HG02884 (cell line): ENCODE results near the gene TAS2R42.

ENCODE experiments used
- ATAC-seq: cut with Tn5 transposase; IDR thresholded peaks from one replicate; pipeline ENCODE4 v1.9.1; 2021; ENCODE audit warnings: mild to moderate bottlenecking, moderate library complexity; ENCODE audit not compliant: unreplicated experiment

The TAS2R42 gene, protein sequence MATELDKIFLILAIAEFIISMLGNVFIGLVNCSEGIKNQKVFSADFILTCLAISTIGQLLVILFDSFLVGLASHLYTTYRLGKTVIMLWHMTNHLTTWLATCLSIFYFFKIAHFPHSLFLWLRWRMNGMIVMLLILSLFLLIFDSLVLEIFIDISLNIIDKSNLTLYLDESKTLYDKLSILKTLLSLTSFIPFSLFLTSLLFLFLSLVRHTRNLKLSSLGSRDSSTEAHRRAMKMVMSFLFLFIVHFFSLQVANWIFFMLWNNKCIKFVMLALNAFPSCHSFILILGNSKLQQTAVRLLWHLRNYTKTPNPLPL

DNA sequence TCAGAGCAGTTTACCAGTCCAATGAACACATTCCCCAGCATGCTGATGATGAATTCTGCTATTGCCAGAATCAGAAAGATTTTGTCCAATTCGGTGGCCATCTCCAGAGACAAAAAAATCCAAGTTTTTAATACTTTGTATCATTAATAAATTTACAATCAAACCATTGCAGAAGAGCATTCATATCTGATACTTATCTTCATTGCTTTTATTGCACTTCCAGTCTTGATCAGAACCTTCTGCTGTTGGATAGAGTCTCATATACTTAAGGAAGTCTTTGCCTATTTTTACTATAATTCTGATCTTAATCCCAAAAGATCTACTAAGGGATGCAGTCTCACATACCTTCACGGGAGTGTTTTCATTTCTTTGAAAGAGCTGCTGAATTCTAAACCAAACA is at the start of gene TAS2R42:
TSS of gene TAS2R42 (minus strand) at position 101 of the 400 bp plus-strand sequence. CDS start at position 101, 0 bp downstream.
- ATAC-seq = no peak

DNA sequence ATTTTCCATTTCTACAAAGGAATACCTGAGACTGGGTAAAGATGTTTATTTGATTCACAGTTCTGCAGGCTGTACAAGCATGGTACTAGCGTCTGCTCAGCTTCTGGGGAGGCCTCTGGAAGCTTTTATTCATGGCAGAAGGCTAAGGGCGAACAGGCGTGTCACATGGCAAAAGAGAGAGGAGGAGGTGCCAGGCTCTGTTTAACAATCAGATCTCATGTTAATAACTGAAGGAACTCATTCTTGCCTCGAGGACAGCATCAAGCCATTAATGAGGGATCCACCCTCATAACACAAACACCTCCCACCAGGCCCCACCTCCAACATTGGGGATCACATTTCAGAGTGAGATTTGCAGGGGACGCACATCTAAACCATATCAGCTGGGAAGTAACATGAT is 46.8 kb upstream of the TAS2R42 start:
- ATAC-seq = no peak

GRCh38 chr12:11228296-11228879 is 41.7 kb upstream of the TAS2R42 start:
- ATAC-seq = peak; percentile 60

DNA sequence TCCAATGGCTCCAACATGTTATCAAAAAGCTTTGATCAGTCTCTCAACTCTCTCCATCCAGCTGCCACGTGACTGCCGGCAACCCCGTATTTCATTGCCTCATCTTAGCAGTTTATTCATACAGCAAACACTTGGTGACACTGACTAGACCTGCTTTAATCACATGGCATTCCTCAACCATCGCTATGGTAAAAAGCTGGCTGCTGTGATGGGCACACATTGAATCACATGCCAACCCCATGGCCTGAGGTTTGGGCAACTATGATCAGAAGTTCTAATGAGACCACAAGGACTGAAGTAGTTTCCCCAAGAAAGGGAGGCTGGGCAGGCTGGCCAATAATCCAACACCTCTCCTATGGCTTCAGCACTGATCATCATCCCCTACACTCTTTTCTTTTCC is 40.6 kb upstream of the TAS2R42 start:
- ATAC-seq = no peak

GRCh38 chr12:11209113-11209512 is 22.4 kb upstream of the TAS2R42 start:
- no peak for ATAC-seq

GRCh38 chr12:11204173-11204572 is 17.4 kb upstream of the TAS2R42 start:
- ATAC-seq = no peak

- ATAC-seq = no peak
Observed at GRCh38 chr12:11202811-11203210, 16.1 kb upstream of the TAS2R42 start.

DNA sequence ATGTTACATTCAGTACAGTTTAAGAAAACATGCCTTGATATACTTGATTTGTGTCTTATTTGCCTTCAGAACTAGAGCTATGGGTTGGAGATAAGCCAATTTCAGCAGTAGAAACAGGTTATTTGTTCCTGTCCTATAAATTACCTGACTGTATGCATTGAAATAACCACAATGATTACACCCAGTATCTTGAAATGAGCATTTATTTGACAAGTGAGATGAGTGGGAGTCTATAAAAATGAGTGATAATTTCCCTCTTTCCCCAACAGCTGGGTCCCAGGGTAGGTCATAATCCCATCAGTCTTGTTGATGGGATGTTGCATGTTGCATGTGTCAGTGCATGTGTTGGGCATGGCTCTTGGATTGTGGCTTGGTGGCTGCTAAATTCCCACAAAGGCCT is 3.7 kb downstream of the TAS2R42 start:
- no peak for ATAC-seq

GRCh38 chr12:11182529-11182928 is 4.2 kb downstream of the TAS2R42 start:
- no peak for ATAC-seq

GRCh38 chr12:11178250-11178649 is 8.5 kb downstream of the TAS2R42 start:
- no peak for ATAC-seq

DNA sequence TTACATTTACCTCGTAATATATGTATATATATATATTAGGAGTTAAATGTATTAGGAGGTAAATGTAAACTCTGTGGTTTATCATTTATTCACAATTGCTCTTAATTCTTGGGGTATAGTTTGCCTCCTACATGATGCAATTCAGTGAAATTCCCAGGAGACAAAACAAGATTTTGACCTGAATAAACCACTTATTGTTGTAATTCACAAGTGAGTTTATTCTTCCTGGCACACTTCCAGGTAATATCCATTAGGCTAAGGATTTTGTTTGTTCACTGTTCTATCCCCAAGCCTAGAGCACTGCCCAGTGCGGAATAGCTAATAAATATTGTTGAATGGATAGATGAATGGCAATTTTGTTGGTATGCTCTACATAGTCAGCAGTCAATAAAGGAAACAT is 12.7 kb downstream of the TAS2R42 start:
- no peak for ATAC-seq

- ATAC-seq = no peak
Observed at GRCh38 chr12:11171969-11172675, 14.6 kb downstream of the TAS2R42 start.

- peak; percentile 94 for ATAC-seq
Observed at GRCh38 chr12:11171145-11171968, 15.4 kb downstream of the TAS2R42 start, which contains the start of gene SMIM10L1. TSS of gene SMIM10L1 (plus strand) at chr12:11171194. CDS start at chr12:11171357, 163 bp downstream.

GRCh38 chr12:11170810-11171144 is 16.0 kb downstream of the TAS2R42 start:
- ATAC-seq = no peak

- ATAC-seq = no peak
Observed at GRCh38 chr12:11166300-11166699, 20.4 kb downstream of the TAS2R42 start.

DNA sequence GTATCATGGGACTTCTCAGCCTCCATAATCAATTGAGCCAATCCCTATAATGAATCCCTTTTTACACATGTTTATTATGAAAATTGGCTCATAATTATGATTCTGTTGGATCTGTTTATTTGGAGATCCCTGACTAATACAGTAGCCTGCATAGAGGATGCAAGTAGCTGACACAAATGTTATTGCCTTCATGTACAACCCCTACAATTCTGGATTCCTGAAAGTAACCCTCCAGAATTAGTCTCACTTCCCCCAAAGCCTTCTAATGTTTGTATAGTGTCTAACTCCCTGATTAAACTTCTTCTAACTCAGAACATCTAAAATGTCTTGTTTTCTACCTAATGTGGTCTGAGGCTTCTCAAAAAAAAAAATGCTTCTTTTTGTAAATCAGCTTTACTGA is 22.4 kb downstream of the TAS2R42 start:
- no peak for ATAC-seq

DNA sequence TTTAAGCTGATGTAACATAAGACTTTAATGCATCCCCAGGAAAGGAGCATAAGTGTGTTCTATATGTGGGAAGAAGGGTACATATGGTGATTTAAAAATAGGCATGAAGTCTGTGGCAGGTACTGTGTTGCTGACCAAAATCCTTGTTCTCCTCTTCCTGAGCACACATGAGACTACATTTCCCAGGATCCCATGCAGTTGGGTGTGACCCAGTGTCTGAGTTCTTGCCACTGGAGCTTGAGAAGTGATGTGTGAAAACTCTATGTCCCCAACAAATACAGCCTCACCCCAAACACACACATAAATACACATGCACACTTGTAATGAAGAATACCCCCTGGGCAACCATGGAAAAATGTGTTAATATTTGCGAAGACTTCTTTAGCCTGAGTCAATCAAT is 24.2 kb downstream of the TAS2R42 start:
- no peak for ATAC-seq

GRCh38 chr12:11158885-11159444 is 27.8 kb downstream of the TAS2R42 start:
- no peak for ATAC-seq

- ATAC-seq = no peak
Observed at GRCh38 chr12:11154400-11154925, 32.3 kb downstream of the TAS2R42 start.

DNA sequence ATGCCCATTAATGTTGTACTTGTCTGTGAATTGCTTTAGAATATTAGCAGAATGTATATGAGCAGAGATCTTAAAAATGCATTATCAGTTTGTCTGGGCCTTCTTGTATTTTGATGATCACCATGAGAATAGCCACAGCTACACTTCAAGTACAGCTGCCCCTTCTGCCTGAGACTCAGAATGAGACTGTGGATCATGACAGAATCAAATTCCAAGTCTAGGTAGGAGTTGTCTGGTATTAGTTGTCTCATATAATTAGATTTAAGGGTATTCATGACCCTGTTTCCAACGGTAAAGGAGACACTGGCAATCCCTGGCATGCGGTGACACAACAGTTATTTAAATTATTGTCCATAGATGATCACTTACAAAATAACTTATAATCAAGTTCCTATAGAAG is 34.0 kb downstream of the TAS2R42 start:
- ATAC-seq = no peak

- no peak for ATAC-seq
Observed at GRCh38 chr12:11150832-11151231, 35.9 kb downstream of the TAS2R42 start.
